ENCODE data around the gene HSBP1L1. TPM values are rescaled to one million over a fixed set of nuclear protein-coding genes. Genes with fewer than 3 reads are reported as not detected.

The HSBP1L1 gene
- total RNA-seq, 1 experiment from 2014 or later = 56.8 TPM

DNA sequence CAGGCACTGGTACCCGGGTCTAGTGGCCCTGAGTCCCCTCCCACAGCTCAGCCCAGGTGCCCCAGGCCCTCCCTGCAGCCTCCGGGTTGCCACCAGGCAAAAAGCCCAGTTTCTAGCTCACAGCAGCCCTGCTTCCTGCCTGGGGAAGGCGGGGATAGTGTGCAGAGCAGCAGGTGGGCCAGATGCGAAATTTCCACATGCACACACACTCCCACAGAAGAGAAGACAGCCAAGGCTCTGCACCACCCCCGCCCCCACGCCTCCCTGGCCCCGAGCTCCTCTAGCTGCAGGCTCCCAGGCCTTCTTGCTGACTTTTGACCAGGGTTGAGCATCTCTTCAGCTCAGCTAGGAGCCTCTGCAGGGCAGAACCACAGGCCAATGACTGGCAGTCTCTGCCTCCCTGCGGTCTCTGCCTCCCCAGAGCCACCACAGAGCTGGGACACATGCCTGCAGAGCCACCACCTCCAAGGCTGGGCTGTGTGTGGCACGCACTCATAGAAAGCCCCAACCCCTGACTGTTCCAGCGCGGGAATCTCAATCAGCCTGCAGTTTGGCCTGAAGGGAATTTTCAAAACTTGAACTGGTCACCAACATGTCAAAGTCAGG, 20.2 kb upstream of the HSBP1L1 start:
- no peak overlapping the region for H3K27ac ChIP-seq (ENCODE audit: low read length)
- H3K9me3 ChIP-seq (ENCODE audit: low read length) = no peaks in the 10 kb centered on the region
- H3K79me2 ChIP-seq (ENCODE audit: low read length) = peaks cover 79% of the 10 kb centered on the region
- no peaks in the 10 kb centered on the region for H3K27me3 ChIP-seq (ENCODE audit: low read length)
- H3K4me1 ChIP-seq (ENCODE audit: insufficient read depth, low read length) = peaks cover 6% of the 10 kb centered on the region; the same call in 1 of the 2 replicates
- BruUV-seq (replicated peaks) = no TSS peak
- ChIA-PET POLR2A (ENCODE audit: unreplicated experiment) (no interaction called here), CTCF (interaction anchor here (0.6 kb wide), 1 partner anchor 91 kb away, joined by 3 read pairs; no protein-coding TSS in a partner anchor)
- intact Hi-C loops (cut with micrococcal nuclease) = no loop called here
- H3K9ac ChIP-seq (ENCODE audit: low read length) = no peak overlapping the region
- H3K36me3 ChIP-seq (ENCODE audit: low read depth, low read length) = peaks cover 5% of the 10 kb centered on the region; the same call in 1 of the 2 replicates
- DNase-seq = no peak
- TF ChIP-seq, protein P1, sequence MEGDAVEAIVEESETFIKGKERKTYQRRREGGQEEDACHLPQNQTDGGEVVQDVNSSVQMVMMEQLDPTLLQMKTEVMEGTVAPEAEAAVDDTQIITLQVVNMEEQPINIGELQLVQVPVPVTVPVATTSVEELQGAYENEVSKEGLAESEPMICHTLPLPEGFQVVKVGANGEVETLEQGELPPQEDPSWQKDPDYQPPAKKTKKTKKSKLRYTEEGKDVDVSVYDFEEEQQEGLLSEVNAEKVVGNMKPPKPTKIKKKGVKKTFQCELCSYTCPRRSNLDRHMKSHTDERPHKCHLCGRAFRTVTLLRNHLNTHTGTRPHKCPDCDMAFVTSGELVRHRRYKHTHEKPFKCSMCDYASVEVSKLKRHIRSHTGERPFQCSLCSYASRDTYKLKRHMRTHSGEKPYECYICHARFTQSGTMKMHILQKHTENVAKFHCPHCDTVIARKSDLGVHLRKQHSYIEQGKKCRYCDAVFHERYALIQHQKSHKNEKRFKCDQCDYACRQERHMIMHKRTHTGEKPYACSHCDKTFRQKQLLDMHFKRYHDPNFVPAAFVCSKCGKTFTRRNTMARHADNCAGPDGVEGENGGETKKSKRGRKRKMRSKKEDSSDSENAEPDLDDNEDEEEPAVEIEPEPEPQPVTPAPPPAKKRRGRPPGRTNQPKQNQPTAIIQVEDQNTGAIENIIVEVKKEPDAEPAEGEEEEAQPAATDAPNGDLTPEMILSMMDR (conservative IDR thresholded peaks at IDR 0.05; ENCODE audit: low read depth, low read length) = no peak
- TF ChIP-seq EZH2 (IDR thresholded peaks at IDR 0.05; ENCODE audit: low read length, unreplicated experiment) (no peak), EZH2phosphoT487 (IDR thresholded peaks at IDR 0.05; ENCODE audit: borderline replicate concordance, low read length) (no peak)
- peak; percentile 47 for ATAC-seq
- H3K4me2 ChIP-seq (ENCODE audit: low read length) = no peak overlapping the region
- H3K9me2 ChIP-seq (replicated peaks; ENCODE audit: low read length) = no peaks in the 10 kb centered on the region
- no peak overlapping the region for H3K4me3 ChIP-seq (ENCODE audit: low read length)
- 0 out of 2 replicates have a peak, but pooled peaks cover 4% of the 10 kb centered on the region for H4K20me1 ChIP-seq (ENCODE audit: low read length)
- no peaks in the 10 kb centered on the region for H3F3A ChIP-seq (ENCODE audit: low read length, unreplicated experiment)
- H2AFZ ChIP-seq (ENCODE audit: low read length) = no peak overlapping the region

DNA sequence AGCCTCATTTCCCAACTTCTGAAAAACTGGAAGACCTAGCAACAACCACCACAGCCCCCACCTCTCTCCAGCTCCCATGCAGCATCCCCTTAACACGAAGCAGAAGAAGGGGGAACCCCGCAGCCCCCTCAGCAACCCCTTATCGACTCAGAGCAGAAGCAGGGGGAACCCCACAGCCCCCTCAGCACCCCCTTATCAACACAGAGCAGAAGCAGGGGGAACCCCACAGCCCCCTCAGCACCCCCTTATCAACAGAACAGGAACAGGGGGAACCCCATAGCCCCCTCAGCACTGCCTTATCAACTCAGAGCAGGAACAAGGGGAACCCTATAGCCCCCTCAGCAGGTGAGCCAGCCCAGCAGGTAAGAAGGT, 19.7 kb upstream of the HSBP1L1 start:
- ChIA-PET CTCF (interaction anchor here (0.6 kb wide), 1 partner anchor 90 kb away, joined by 3 read pairs; no protein-coding TSS in a partner anchor), POLR2A (ENCODE audit: unreplicated experiment) (no interaction called here)
- DNase-seq (no peak), ATAC-seq (no peak)
- H4K20me1 ChIP-seq (ENCODE audit: low read length) = 0 out of 2 replicates have a peak, but pooled peaks cover 4% of the 10 kb centered on the region
- intact Hi-C loops (cut with micrococcal nuclease) = no loop called here
- H3K9me2 ChIP-seq (replicated peaks; ENCODE audit: low read length) = no peaks in the 10 kb centered on the region
- peaks cover 5% of the 10 kb centered on the region; the same call in 1 of the 2 replicates for H3K36me3 ChIP-seq (ENCODE audit: low read depth, low read length)
- no peak overlapping the region for H3K4me2 ChIP-seq (ENCODE audit: low read length)
- no peak for TF ChIP-seq EZH2 (IDR thresholded peaks at IDR 0.05; ENCODE audit: low read length, unreplicated experiment)
- peaks cover 6% of the 10 kb centered on the region; the same call in 1 of the 2 replicates for H3K4me1 ChIP-seq (ENCODE audit: insufficient read depth, low read length)
- H3F3A ChIP-seq (ENCODE audit: low read length, unreplicated experiment) = no peaks in the 10 kb centered on the region
- H3K79me2 ChIP-seq (ENCODE audit: low read length) = peaks cover 79% of the 10 kb centered on the region
- BruUV-seq (replicated peaks) = no TSS peak
- no peaks in the 10 kb centered on the region for H3K9me3 ChIP-seq (ENCODE audit: low read length)
- H2AFZ ChIP-seq (ENCODE audit: low read length) = no peak overlapping the region
- H3K27ac ChIP-seq (ENCODE audit: low read length) = no peak overlapping the region
- no peak overlapping the region for H3K4me3 ChIP-seq (ENCODE audit: low read length)
- H3K9ac ChIP-seq (ENCODE audit: low read length) = no peak overlapping the region
- no peaks in the 10 kb centered on the region for H3K27me3 ChIP-seq (ENCODE audit: low read length)

DNA sequence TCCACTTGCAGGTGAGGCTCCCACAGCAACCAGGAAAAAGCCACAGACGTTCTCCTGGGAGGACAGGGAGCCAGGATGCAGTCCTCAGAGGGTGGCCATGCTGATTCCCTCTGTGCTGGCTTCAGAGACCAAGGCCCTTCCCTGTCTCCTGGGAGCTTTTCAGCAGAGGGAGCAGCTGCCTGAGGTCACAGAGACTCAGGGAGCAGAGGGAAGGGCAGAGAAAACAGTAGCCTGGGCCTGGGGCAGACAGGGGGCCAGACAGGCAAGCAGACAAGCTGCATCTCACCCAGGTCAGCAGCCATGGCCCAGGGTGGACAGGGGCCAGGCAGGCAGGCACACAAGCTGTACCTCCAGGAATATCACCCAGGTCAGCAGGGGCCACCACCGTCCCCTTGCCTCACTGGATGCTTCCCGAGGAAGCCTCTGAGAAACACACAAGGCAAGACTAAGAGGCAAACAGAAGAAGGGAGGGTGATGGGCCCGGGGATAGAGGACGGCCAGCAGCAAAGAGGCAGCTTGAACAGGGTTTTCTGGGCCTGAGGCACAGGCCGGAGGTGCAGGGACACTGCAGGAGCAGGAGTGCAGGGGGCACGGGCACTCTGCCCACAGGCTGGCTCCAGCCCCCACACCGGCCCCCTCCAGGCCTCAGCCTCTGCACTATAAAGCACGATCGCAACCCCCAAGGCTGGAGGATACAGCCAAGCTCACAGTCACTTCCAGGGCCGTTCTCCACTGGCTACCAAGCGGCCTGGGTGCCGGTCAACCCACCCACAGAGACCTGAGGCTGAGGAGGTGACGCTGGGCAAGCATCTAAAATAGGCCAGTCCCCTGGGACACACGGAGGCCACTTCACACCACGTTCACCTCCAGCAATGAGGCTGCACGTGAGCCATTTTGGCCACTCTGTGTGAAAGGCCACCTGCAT, 19.1 kb upstream of the HSBP1L1 start:
- Histone ChIP-seq H3K36me3 (ENCODE audit: low read depth, low read length) (peaks cover 5% of the 10 kb centered on the region; the same call in 1 of the 2 replicates), H3K9me2 (replicated peaks; ENCODE audit: low read length) (no peaks in the 10 kb centered on the region), H3K4me2 (ENCODE audit: low read length) (no peak overlapping the region), H3K4me3 (ENCODE audit: low read length) (no peak overlapping the region), H3F3A (ENCODE audit: low read length, unreplicated experiment) (no peaks in the 10 kb centered on the region), H3K9me3 (ENCODE audit: low read length) (no peaks in the 10 kb centered on the region), H3K27me3 (ENCODE audit: low read length) (no peaks in the 10 kb centered on the region), H4K20me1 (ENCODE audit: low read length) (peaks cover 7% of the 10 kb centered on the region; the same call in 1 of the 2 replicates), H2AFZ (ENCODE audit: low read length) (no peak overlapping the region), H3K27ac (ENCODE audit: low read length) (no peak overlapping the region), H3K79me2 (ENCODE audit: low read length) (peaks cover 80% of the 10 kb centered on the region), H3K9ac (ENCODE audit: low read length) (no peak overlapping the region), H3K4me1 (ENCODE audit: insufficient read depth, low read length) (peaks cover 12% of the 10 kb centered on the region)
- no peak for DNase-seq
- POLR2A ChIA-PET (ENCODE audit: unreplicated experiment) = no interaction called here
- TF ChIP-seq EZH2phosphoT487 (IDR thresholded peaks at IDR 0.05; ENCODE audit: borderline replicate concordance, low read length) = no peak
- TF ChIP-seq, protein P1 (conservative IDR thresholded peaks at IDR 0.05; ENCODE audit: low read depth, low read length) = no peak
- no peak for TF ChIP-seq EZH2 (IDR thresholded peaks at IDR 0.05; ENCODE audit: low read length, unreplicated experiment)
- no TSS peak for BruUV-seq (replicated peaks)
- intact Hi-C loops (cut with micrococcal nuclease) = no loop called here
- ATAC-seq = no peak
- CTCF ChIA-PET = no interaction called here

All from PC-3 (cell line).